HEK293 (cell line): ENCODE measurements around the gene RNF215.

Experiments
- EGR2 ChIP-seq: fragments of 450-650 bp; formaldehyde crosslinking; IDR thresholded peaks from 2 replicates; pipeline ENCODE4 v1.5.1; 2016; ENCODE audit warnings: low read depth, missing biosample characterization, missing genetic modification characterization
- FEZF1 ChIP-seq: fragments of 450-650 bp; formaldehyde crosslinking; IDR thresholded peaks from 2 replicates; pipeline ENCODE4 v1.5.1; 2016; ENCODE audit warnings: missing biosample characterization, missing genetic modification characterization
- GLI2 ChIP-seq: fragments of 450-650 bp; formaldehyde crosslinking; IDR thresholded peaks from 2 replicates; pipeline ENCODE4; 2017; ENCODE audit warnings: missing biosample characterization, missing genetic modification characterization, low read depth, borderline replicate concordance
- GLIS2 ChIP-seq: fragments of 450-650 bp; formaldehyde crosslinking; IDR thresholded peaks from 2 replicates; pipeline ENCODE4 v1.5.1; 2016; ENCODE audit warnings: missing biosample characterization, missing genetic modification characterization
- IKZF3 ChIP-seq: fragments of 450-650 bp; IDR thresholded peaks from 2 replicates; pipeline ENCODE4 v1.5.0; 2018; ENCODE audit warnings: missing biosample characterization, mild to moderate bottlenecking, missing genetic modification characterization, moderate library complexity
- KLF1 ChIP-seq: fragments of 450-650 bp; formaldehyde crosslinking; IDR thresholded peaks from 2 replicates; pipeline ENCODE4 v1.5.1; 2016; ENCODE audit warnings: missing biosample characterization, missing genetic modification characterization
- KLF10 ChIP-seq: fragments of 450-650 bp; IDR thresholded peaks from 2 replicates; pipeline ENCODE4 v1.5.1; 2018; ENCODE audit warnings: missing biosample characterization, mild to moderate bottlenecking, missing genetic modification characterization
- KLF9 ChIP-seq: fragments of 450-650 bp; formaldehyde crosslinking; IDR thresholded peaks from 2 replicates; pipeline ENCODE4 v1.5.1; 2016; ENCODE audit warnings: missing biosample characterization, missing genetic modification characterization, low read depth
- OSR2 ChIP-seq: fragments of 450-650 bp; formaldehyde crosslinking; IDR thresholded peaks from 2 replicates; pipeline ENCODE4 v1.5.1; 2016; ENCODE audit warnings: missing biosample characterization, missing genetic modification characterization
- SCRT2 ChIP-seq: fragments of 450-650 bp; formaldehyde crosslinking; IDR thresholded peaks from 2 replicates; pipeline ENCODE4 v1.5.1; 2016; ENCODE audit warnings: missing biosample characterization, missing genetic modification characterization
- SP7 ChIP-seq: fragments of 450-650 bp; formaldehyde crosslinking; IDR thresholded peaks from 2 replicates; pipeline ENCODE4 v1.5.1; 2016; ENCODE audit warnings: missing biosample characterization, missing genetic modification characterization
- ZBTB17 ChIP-seq: fragments of 450-650 bp; formaldehyde crosslinking; IDR thresholded peaks from 2 replicates; pipeline ENCODE4 v1.5.1; 2016; ENCODE audit warnings: missing biosample characterization, missing genetic modification characterization
- ZBTB20 ChIP-seq: fragments of 450-650 bp; formaldehyde crosslinking; IDR thresholded peaks from 2 replicates; pipeline ENCODE4 v1.5.1; 2016; ENCODE audit warnings: missing biosample characterization, missing genetic modification characterization
- ZBTB8A ChIP-seq: fragments of 450-650 bp; formaldehyde crosslinking; IDR thresholded peaks from 2 replicates; pipeline ENCODE4 v1.5.1; 2016; ENCODE audit warnings: missing biosample characterization, missing genetic modification characterization
- ZFP3 ChIP-seq: fragments of 450-650 bp; formaldehyde crosslinking; IDR thresholded peaks from 2 replicates; pipeline ENCODE4 v1.5.1; 2016; ENCODE audit warnings: low read depth, missing biosample characterization, missing genetic modification characterization
- ZNF133 ChIP-seq: fragments of 450-650 bp; formaldehyde crosslinking; IDR thresholded peaks from 2 replicates; pipeline ENCODE4 v1.5.1; 2016; ENCODE audit warnings: missing biosample characterization, missing genetic modification characterization
- ZNF155 ChIP-seq: fragments of 450-650 bp; formaldehyde crosslinking; IDR thresholded peaks from 2 replicates; pipeline ENCODE4 v1.5.1; 2016; ENCODE audit warnings: missing biosample characterization, missing genetic modification characterization
- ZNF174 ChIP-seq: fragments of 450-650 bp; formaldehyde crosslinking; IDR thresholded peaks from 2 replicates; pipeline ENCODE4 v1.5.0; 2017; ENCODE audit warnings: missing biosample characterization, mild to moderate bottlenecking, missing genetic modification characterization
- ZNF2 ChIP-seq: fragments of 450-650 bp; formaldehyde crosslinking; IDR thresholded peaks from 2 replicates; pipeline ENCODE4 v1.5.1; 2016; ENCODE audit warnings: missing biosample characterization, missing genetic modification characterization
- ZNF302 ChIP-seq: fragments of 450-650 bp; formaldehyde crosslinking; IDR thresholded peaks from 2 replicates; pipeline ENCODE4 v1.5.1; 2016; ENCODE audit warnings: missing biosample characterization, missing genetic modification characterization, low read depth
- ZNF366 ChIP-seq: fragments of 450-650 bp; formaldehyde crosslinking; conservative IDR thresholded peaks from 2 replicates; pipeline ENCODE4 v1.5.1; 2016; ENCODE audit warnings: missing biosample characterization, missing genetic modification characterization
- ZNF394 ChIP-seq: fragments of 450-650 bp; formaldehyde crosslinking; IDR thresholded peaks from 2 replicates; pipeline ENCODE4 v1.5.1; 2016; ENCODE audit warnings: missing biosample characterization, missing genetic modification characterization, mild to moderate bottlenecking, moderate library complexity, borderline replicate concordance
- ZNF560 ChIP-seq: fragments of 450-650 bp; formaldehyde crosslinking; IDR thresholded peaks from 2 replicates; pipeline ENCODE4 v1.5.1; 2017; ENCODE audit warnings: missing biosample characterization, missing genetic modification characterization, borderline replicate concordance
- ZNF664 ChIP-seq: fragments of 450-650 bp; formaldehyde crosslinking; IDR thresholded peaks from 2 replicates; pipeline ENCODE4 v1.5.1; 2016; ENCODE audit warnings: missing biosample characterization, missing genetic modification characterization
- ZNF677 ChIP-seq: fragments of 450-650 bp; IDR thresholded peaks from 2 replicates; pipeline ENCODE4 v1.5.0; 2018; ENCODE audit warnings: missing biosample characterization, mild to moderate bottlenecking, missing genetic modification characterization, moderate library complexity
- ZNF785 ChIP-seq: fragments of 450-650 bp; formaldehyde crosslinking; IDR thresholded peaks from 2 replicates; pipeline ENCODE4 v1.5.1; 2016; ENCODE audit warnings: missing biosample characterization, missing genetic modification characterization
- TF ChIP-seq, protein P1 (sequence below): fragments of 450-650 bp; formaldehyde crosslinking; IDR thresholded peaks from 2 replicates; pipeline ENCODE4 v1.5.1; 2016; ENCODE audit warnings: missing biosample characterization, missing genetic modification characterization
- TF ChIP-seq, protein P2 (sequence below): fragments of 450-650 bp; formaldehyde crosslinking; IDR thresholded peaks from 2 replicates; pipeline ENCODE4 v1.5.1; 2017; ENCODE audit warnings: missing biosample characterization, missing genetic modification characterization
- TF ChIP-seq, protein P3 (sequence below): fragments of 450-650 bp; IDR thresholded peaks from 2 replicates; pipeline ENCODE4 v1.5.1; 2018; ENCODE audit warnings: missing biosample characterization, missing genetic modification characterization
- TF ChIP-seq, protein P4 (sequence below): fragments of 450-650 bp; formaldehyde crosslinking; IDR thresholded peaks from 2 replicates; pipeline ENCODE4 v1.5.1; 2016; ENCODE audit warnings: missing biosample characterization, missing genetic modification characterization
- TF ChIP-seq, protein P5 (sequence below): fragments of 450-650 bp; formaldehyde crosslinking; IDR thresholded peaks from 2 replicates; pipeline ENCODE4 v1.5.1; 2016; ENCODE audit warnings: missing biosample characterization, missing genetic modification characterization
- TF ChIP-seq, protein P6 (sequence below): sonication (generic); formaldehyde crosslinking; IDR thresholded peaks from 2 replicates; pipeline ENCODE4 v1.8.1; 2022; ENCODE audit warnings: mild to moderate bottlenecking, moderate library complexity, missing genetic modification reagents

The RNF215 gene

DNA sequence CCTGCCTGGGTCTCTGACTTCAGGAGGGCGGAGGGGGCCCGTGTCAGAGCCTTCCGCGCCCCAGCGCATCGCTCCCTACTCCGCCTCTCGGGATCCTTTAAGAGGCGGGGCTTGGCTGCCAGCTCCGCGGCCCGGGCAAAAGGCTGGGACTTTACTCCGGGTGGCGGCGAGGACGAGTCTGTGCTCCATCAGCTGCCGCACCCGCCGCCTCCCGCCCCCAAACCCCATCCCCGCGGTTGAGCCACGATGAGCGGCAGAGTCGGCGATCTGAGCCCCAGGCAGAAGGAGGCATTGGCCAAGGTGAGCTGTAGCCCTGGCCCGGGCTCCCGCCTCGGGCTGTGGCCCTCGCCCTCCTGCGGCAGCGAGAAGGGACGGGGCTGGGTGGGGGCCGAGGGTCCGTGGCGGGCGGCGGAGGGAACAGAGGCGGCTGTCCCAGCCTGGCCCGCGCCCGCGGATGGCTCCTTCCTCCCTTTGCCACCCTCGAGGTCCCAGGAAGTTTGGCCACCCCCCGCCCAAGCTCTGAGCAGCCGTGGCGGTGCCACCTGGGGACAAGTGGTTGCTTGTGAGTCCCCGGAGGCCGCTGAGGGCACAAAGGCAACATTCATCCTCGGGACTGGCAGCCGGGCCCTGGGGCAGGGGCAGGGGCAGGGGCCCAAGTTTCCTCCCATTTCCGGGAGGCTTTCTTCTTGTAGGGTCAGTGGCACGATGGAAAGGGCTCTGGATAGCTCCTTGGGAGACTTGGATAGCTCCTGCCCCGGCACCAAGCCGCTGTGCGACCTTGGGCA is 9.9 kb upstream of the RNF215 start, which contains the start of gene SEC14L2 (continued):
- TF ChIP-seq EGR2 (tag by site-specific recombination) (no peak), ZNF785 (no peak), ZNF133 (tag by site-specific recombination) (no peak), ZFP3 (tag by site-specific recombination) (no peak), ZBTB8A (tag by site-specific recombination) (peak; percentile 86), KLF1 (peak; percentile 28; the same call in 1 of the 2 replicates), ZNF677 (tag by site-specific recombination) (no peak), ZNF664 (tag by site-specific recombination) (no peak), FEZF1 (tag by site-specific recombination) (no peak), OSR2 (tag by site-specific recombination) (no peak), ZNF174 (no peak), ZBTB17 (tag by site-specific recombination) (peak; percentile 89), KLF10 (tag by site-specific recombination) (no peak), ZNF302 (no peak), SP7 (tag by site-specific recombination) (peak; percentile 41), ZNF2 (no peak), ZBTB20 (peak; percentile 98), ZNF394 (tag by site-specific recombination) (no peak; the same call in 1 of the 2 replicates), SCRT2 (tag by site-specific recombination) (no peak), ZNF366 (no peak), KLF9 (tag by site-specific recombination) (peak; percentile 29; the same call in 1 of the 2 replicates), GLIS2 (tag by site-specific recombination) (peak; percentile 69; the same call in 1 of the 2 replicates), IKZF3 (no peak; the same call in 1 of the 2 replicates), GLI2 (tag by site-specific recombination) (no peak), ZNF560 (tag by site-specific recombination) (no peak), ZNF155 (tag by site-specific recombination) (no peak)
- TF ChIP-seq, protein P1, sequence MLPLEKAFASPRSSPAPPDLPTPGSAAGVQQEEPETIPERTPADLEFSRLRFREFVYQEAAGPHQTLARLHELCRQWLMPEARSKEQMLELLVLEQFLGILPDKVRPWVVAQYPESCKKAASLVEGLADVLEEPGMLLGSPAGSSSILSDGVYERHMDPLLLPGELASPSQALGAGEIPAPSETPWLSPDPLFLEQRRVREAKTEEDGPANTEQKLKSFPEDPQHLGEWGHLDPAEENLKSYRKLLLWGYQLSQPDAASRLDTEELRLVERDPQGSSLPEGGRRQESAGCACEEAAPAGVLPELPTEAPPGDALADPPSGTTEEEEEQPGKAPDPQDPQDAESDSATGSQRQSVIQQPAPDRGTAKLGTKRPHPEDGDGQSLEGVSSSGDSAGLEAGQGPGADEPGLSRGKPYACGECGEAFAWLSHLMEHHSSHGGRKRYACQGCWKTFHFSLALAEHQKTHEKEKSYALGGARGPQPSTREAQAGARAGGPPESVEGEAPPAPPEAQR (tag by site-specific recombination), result no peak
- TF ChIP-seq, protein P2, sequence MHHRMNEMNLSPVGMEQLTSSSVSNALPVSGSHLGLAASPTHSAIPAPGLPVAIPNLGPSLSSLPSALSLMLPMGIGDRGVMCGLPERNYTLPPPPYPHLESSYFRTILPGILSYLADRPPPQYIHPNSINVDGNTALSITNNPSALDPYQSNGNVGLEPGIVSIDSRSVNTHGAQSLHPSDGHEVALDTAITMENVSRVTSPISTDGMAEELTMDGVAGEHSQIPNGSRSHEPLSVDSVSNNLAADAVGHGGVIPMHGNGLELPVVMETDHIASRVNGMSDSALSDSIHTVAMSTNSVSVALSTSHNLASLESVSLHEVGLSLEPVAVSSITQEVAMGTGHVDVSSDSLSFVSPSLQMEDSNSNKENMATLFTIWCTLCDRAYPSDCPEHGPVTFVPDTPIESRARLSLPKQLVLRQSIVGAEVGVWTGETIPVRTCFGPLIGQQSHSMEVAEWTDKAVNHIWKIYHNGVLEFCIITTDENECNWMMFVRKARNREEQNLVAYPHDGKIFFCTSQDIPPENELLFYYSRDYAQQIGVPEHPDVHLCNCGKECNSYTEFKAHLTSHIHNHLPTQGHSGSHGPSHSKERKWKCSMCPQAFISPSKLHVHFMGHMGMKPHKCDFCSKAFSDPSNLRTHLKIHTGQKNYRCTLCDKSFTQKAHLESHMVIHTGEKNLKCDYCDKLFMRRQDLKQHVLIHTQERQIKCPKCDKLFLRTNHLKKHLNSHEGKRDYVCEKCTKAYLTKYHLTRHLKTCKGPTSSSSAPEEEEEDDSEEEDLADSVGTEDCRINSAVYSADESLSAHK (tag by site-specific recombination), result no peak
- TF ChIP-seq, protein P3, sequence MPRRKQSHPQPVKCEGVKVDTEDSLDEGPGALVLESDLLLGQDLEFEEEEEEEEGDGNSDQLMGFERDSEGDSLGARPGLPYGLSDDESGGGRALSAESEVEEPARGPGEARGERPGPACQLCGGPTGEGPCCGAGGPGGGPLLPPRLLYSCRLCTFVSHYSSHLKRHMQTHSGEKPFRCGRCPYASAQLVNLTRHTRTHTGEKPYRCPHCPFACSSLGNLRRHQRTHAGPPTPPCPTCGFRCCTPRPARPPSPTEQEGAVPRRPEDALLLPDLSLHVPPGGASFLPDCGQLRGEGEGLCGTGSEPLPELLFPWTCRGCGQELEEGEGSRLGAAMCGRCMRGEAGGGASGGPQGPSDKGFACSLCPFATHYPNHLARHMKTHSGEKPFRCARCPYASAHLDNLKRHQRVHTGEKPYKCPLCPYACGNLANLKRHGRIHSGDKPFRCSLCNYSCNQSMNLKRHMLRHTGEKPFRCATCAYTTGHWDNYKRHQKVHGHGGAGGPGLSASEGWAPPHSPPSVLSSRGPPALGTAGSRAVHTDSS (tag by site-specific recombination), result no peak
- TF ChIP-seq, protein P4, sequence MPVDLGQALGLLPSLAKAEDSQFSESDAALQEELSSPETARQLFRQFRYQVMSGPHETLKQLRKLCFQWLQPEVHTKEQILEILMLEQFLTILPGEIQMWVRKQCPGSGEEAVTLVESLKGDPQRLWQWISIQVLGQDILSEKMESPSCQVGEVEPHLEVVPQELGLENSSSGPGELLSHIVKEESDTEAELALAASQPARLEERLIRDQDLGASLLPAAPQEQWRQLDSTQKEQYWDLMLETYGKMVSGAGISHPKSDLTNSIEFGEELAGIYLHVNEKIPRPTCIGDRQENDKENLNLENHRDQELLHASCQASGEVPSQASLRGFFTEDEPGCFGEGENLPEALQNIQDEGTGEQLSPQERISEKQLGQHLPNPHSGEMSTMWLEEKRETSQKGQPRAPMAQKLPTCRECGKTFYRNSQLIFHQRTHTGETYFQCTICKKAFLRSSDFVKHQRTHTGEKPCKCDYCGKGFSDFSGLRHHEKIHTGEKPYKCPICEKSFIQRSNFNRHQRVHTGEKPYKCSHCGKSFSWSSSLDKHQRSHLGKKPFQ, result no peak
- TF ChIP-seq, protein P5, sequence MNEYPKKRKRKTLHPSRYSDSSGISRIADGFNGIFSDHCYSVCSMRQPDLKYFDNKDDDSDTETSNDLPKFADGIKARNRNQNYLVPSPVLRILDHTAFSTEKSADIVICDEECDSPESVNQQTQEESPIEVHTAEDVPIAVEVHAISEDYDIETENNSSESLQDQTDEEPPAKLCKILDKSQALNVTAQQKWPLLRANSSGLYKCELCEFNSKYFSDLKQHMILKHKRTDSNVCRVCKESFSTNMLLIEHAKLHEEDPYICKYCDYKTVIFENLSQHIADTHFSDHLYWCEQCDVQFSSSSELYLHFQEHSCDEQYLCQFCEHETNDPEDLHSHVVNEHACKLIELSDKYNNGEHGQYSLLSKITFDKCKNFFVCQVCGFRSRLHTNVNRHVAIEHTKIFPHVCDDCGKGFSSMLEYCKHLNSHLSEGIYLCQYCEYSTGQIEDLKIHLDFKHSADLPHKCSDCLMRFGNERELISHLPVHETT (tag by site-specific recombination), result no peak
- TF ChIP-seq, protein P6, sequence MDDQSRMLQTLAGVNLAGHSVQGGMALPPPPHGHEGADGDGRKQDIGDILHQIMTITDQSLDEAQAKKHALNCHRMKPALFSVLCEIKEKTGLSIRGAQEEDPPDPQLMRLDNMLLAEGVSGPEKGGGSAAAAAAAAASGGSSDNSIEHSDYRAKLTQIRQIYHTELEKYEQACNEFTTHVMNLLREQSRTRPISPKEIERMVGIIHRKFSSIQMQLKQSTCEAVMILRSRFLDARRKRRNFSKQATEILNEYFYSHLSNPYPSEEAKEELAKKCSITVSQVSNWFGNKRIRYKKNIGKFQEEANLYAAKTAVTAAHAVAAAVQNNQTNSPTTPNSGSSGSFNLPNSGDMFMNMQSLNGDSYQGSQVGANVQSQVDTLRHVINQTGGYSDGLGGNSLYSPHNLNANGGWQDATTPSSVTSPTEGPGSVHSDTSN (CRISPR knock-in tag), result no peak
